NCI-H1048 (cell line): ENCODE data around the gene FGD5.
"Not testable (repeated sequence)": the region's sequence is repeated elsewhere in the genome, so short reads cannot be mapped to it uniquely, and the experiment has no call there.

ENCODE experiments used
- DNase-seq: peaks from one replicate; lab custom pipeline; 2025; lab: John Stamatoyannopoulos, UW

The FGD5 gene

GRCh38 chr3:14902719-14903118 is 84.0 kb downstream of the FGD5 start:
- DNase-seq: no peak

DNA sequence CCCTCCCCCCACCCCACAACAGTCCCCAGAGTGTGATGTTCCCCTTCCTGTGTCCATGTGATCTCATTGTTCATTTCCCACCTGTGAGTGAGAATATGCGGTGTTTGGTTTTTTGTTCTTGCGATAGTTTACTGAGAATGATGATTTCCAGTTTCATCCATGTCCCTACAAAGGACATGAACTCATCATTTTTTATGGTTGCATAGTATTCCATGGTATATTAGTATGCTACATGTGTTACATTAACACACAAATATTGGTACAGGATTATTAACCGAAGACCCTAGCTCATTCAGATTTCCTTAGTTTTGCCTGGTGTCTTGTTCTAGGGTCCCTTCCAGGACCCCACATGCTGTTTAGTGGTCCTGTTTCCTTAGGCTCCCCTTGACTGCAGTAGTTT is 84.7 kb downstream of the FGD5 start:
- DNase-seq: not testable (repeated sequence)

GRCh38 chr3:14905055-14905657 is 86.4 kb downstream of the FGD5 start:
- no peak for DNase-seq

DNA sequence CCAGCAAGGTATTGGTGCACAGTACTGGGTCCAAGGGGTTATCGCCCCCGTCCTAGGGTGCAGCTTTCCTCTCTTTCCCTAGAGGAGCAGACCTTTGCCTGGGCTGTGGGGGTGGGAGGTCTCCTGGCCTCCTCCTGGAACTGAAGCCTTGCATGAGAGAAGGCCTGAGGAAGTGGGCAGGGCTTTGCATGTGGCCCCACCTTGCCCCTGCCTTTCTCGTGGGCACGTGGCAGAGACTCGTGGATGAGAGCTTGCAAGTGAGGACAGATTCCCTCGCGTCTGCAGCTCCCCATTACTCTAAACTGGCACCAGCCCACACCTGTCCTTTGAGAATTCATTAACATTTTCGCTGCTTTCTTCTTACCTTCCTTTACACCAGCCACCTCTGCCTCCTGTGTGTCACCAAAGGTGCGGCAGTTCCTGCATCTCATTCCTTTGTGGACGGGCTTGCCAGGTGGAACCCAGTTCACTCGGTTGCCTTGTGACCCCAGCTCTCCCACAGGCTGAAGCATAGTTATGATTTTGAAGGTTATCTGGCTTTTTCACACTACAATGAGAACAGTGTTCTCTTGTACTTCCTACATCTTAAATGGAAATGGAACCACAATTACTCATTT is 87.7 kb downstream of the FGD5 start:
- DNase-seq: no peak

GRCh38 chr3:14907043-14907966 is 88.5 kb downstream of the FGD5 start:
- DNase-seq: no peak

- no peak for DNase-seq
Observed at GRCh38 chr3:14909250-14909649, 90.5 kb downstream of the FGD5 start.

DNA sequence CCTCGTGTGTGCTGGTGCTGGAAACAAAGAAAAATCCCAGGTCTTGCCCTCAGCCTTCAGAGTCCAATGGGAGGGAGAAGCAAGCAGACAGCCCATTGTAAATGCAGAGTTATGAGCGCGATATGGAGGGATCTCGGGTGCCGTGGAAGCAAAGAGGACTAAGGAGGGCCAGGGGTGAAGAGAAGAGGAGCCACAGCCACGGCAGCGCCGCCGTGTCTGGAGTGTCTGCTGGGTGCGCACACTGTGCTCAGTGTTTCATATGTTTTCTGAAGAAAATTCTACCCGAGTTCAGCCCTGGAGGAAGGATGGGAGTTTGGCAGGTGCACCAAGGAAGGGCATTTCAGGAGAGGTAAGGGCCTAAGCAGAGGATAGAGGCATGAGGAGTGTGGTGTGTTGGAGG is 92.9 kb downstream of the FGD5 start:
- DNase-seq: no peak

GRCh38 chr3:14913071-14913925 is 94.5 kb downstream of the FGD5 start:
- DNase-seq: no peak

GRCh38 chr3:14913926-14914778 is 95.4 kb downstream of the FGD5 start:
- no peak for DNase-seq

GRCh38 chr3:14914779-14915117 is 96.0 kb downstream of the FGD5 start:
- DNase-seq: no peak

- no peak for DNase-seq
Observed at GRCh38 chr3:14915636-14916222, 97.0 kb downstream of the FGD5 start.

- no peak for DNase-seq
Observed at GRCh38 chr3:14918356-14918860, 99.6 kb downstream of the FGD5 start.

DNA sequence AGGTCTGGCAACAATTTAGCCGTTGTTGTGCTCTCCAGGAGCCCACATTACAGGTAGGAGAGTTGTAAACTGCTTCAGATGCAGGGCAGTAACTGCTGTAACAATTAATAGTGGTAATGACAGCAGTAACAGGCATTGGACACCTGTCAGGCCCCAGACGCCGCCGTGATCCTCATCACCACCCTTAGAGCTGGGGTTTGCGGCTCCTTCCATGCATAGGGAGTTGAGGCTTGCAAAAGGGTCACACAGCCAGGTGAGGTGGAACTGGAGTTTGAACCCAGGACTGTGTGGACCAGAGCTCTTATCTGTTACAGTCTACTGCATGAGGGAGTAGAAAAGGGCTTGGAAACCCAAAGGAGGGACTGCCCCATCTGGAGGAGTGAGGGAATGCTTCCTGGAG is 101.8 kb downstream of the FGD5 start:
- DNase-seq: no peak

DNA sequence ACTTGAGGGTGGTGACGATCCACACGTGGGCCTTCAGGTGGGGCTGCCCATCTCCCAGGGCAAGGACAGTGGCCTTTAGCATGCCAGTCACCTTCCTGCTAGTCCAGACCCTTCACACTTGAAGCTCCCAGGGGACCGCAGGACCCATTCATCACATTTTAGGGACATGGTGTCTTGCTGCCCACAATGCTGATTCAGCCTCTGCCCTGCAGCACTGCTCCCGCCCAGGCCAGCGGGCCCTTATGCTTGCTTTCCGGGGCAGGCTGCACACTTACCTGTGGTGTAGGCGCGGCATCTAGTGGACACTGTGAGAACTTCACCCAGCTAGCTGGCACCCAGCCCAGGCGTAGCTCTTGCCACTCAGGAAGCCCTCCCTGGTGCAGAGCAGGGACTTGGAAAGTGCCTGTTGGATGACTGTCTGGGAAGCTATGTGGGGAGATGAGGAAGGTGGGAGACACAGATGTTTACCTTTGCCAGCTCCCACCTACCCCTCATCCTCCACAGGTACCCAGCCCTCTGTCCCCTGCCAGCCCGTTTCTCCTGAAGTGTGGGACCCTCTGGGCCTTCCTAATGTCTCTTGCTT is 102.4 kb downstream of the FGD5 start:
- peak; percentile 39 for DNase-seq

DNA sequence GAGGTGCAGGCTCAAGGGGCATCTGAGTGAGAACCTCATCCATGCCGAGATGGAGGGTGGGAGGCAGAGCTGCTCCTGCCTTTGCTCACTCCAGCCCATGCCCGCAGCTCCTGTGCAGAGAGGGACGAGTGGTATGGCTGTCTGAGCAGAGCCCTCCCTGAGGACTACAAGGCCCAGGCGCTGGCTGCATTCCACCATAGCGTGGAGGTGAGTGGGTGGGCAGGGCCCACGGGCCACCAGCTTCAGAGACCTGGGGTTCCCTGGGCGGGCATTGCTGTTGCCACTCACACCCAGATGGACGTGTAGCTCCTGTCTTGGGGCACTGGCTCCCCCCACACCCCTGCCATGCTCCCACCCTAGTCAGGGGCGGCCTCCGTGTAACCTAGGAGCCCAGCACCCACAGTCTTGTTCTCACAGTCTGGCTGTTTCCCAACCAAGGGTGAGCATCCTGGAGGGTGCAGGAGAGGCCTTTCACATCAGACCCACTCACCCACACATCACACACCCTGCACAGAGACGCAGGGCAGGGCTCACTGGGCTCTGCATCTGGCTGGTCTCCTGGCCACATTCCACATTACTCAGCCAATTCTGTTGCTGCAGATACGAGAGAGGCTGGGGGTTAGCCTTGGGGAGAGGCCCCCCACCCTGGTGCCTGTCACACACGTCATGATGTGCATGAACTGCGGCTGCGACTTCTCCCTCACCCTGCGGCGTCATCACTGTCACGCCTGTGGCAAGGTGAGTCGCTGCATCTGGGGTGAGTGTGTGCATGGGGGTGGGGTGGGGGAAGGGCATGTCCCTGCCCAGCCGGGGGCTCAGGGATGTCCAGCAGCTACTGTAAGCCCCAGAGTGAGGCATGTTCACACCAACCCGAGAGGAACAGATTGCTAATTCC is 103.3 kb downstream of the FGD5 start:
- DNase-seq: no peak

GRCh38 chr3:14922863-14923262 is 104.1 kb downstream of the FGD5 start:
- DNase-seq: no peak

- no peak for DNase-seq
Observed at GRCh38 chr3:14923476-14923875, 104.7 kb downstream of the FGD5 start.

DNA sequence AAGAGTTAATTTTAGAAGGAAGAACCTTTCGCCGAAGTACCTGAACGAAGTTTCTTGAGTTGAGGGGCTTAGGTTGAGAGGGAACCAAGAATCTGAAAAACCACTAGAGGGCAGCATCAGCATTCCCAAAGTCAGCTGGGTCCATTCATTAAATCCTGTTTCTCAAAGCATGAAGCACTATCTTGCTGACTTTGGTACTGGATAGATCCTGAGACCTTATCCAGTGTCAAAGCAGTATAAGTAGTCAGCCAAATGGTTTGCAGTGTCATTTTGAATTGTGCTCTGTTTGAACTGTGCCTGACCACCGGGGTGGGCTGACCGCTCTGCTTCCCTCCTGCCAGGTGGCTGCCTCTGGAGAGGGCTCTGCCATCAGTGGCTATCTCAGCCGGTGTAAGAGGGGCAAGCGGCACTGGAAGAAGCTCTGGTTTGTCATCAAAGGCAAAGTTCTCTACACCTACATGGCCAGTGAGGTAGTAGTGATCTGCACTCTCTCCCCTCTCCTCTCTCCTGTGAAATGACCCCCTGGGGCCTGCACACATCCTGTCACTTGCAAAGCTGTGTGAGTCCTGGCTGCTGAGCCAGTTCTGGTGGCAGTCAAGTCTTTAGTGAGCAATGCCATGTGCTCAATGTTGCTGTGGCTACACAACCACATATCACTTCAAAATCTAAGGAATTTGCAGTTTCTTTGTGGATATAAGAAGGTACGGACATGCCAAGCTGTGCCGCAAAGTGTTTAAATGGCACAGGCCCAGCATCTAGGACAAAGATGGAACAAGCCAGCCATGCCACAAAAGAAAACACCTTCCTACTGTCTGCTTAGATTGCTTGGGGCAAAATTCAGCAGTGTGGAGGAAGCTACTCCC is 107.2 kb downstream of the FGD5 start:
- peak; percentile 12 for DNase-seq
